GM06990 (cell line): ENCODE measurements around the gene MYO15B.

Experiments used
- DNase-seq: peaks from one replicate; pipeline ENCODE4 v3.0.0-alpha.2; 2011; ENCODE audit not compliant: insufficient read length; ENCODE audit errors: extremely low read depth
- H3K27me3 ChIP-seq: replicated peaks from 2 replicates; pipeline ENCODE4 v1.6.0; 2011; ENCODE audit warnings: low read length; ENCODE audit not compliant: control insufficient read depth, insufficient read depth
- H3K36me3 ChIP-seq: 2 replicates; pipeline ENCODE4 v1.5.1; 2011; ENCODE audit warnings: low read length; ENCODE audit not compliant: control insufficient read depth, insufficient read depth
- H3K4me3 ChIP-seq: replicated peaks from 2 replicates; pipeline ENCODE4 v1.5.1; 2011; ENCODE audit warnings: low read depth, mild to moderate bottlenecking, control low read depth, low read length
- CTCF ChIP-seq: IDR thresholded peaks from 2 replicates; pipeline ENCODE4 v1.5.1; 2011; ENCODE audit warnings: low read length, control low read depth, mild to moderate bottlenecking, inconsistent platforms; ENCODE audit not compliant: insufficient read depth, poor library complexity, severe bottlenecking

Gene MYO15B

GRCh38 chr17:75652341-75652740, 64.7 kb downstream of the MYO15B start:
- no peaks in the 10 kb centered on the region for H3K27me3 ChIP-seq
- H3K36me3 ChIP-seq: peaks cover 15% of the 10 kb centered on the region
- no peak for DNase-seq
- H3K4me3 ChIP-seq: no peak overlapping the region
- no peak for TF ChIP-seq CTCF

DNA sequence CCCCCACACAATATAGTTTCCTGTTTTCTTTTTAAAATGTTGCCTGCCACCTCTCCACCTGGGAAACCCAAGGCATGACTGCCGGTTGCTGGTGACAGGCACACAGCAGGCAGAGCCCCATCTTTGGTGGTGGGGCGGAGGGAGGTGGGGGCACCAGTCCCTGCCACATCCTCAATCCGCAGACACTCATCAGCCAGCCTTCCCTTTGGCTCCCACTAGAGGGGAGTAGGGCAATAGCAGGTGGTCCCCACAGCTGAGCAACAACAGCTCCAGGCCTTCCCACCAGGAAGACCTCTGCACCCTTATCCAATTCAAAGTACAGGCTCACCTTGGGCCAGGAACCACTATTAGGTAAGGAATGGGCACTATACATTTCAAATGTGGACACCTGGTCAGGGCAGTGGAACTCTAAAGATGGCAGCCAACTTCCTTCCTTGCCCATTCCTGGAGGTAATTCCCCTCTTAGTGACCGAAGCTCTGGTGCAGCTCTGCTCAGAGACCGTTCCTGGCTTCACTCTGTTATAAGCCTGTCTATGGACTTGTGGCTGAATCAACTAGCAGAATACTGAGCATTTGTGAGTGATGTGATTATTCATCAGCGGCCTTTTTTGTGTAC, 65.4 kb downstream of the MYO15B start:
- DNase-seq: no peak
- no peaks in the 10 kb centered on the region for H3K27me3 ChIP-seq
- no peak overlapping the region for H3K4me3 ChIP-seq
- peaks cover 16% of the 10 kb centered on the region for H3K36me3 ChIP-seq
- peak; percentile 75 for TF ChIP-seq CTCF

DNA sequence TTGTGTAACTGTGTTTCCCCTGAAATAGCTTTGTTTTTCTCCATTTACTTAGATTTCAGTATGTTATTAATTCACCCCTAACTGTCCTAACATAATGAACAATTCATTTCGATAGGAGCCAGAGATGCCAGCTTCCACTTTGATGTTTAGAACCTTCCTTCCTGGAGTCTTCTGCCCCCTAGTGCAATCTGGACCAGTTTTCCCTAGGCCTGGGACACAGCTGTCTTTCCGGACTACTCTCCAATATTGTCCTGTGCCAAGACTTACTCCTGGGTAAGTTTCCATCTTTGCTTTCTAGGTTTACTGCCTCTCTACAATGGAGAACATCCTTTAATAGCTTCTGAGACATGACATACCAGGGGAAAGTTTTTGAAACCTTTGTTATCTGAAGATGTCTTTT, 66.6 kb downstream of the MYO15B start:
- peaks cover 19% of the 10 kb centered on the region for H3K36me3 ChIP-seq
- no peak for DNase-seq

GRCh38 chr17:75658237-75658636, 70.6 kb downstream of the MYO15B start:
- peaks cover 27% of the 10 kb centered on the region for H3K36me3 ChIP-seq
- no peak for DNase-seq

More for the DNA sequence above, 66.6 kb downstream of the MYO15B start:
- no peak for TF ChIP-seq CTCF
- H3K27me3 ChIP-seq: no peaks in the 10 kb centered on the region
- H3K4me3 ChIP-seq: no peak overlapping the region

GRCh38 chr17:75661531-75661930, 73.9 kb downstream of the MYO15B start:
- DNase-seq: no peak
- no peak for TF ChIP-seq CTCF

More at GRCh38 chr17:75658237-75658636, 70.6 kb downstream of the MYO15B start:
- H3K4me3 ChIP-seq: no peak overlapping the region
- H3K27me3 ChIP-seq: no peaks in the 10 kb centered on the region
- TF ChIP-seq CTCF: no peak

DNA sequence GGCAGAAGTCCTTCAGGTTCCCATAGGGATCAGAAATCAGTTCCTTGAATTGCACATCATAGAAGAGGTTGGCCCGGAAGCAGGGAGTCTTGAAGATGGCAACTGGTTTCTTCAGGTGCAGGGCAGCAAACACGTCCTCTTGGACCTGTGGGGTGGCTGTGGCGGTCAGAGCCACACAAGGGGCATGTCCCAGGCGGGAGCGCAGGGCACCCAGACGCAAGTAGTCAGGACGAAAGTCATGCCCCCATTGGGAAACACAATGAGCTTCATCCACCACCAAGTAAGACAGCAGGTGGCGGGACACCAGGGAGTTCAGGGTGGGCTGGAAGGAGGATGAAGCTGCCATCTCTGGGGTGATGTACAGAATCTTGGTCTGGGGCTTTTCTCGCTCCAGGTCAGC, 74.9 kb downstream of the MYO15B start:
- no peak for DNase-seq
- Histone ChIP-seq H3K36me3 (peaks cover 26% of the 10 kb centered on the region), H3K4me3 (no peak overlapping the region), H3K27me3 (no peaks in the 10 kb centered on the region)
- TF ChIP-seq CTCF: no peak

More at GRCh38 chr17:75661531-75661930, 73.9 kb downstream of the MYO15B start:
- H3K27me3 ChIP-seq: no peaks in the 10 kb centered on the region
- no peak overlapping the region for H3K4me3 ChIP-seq
- peaks cover 26% of the 10 kb centered on the region for H3K36me3 ChIP-seq
